GM18861 (cell line): ENCODE data around the gene CALCOCO2.

ENCODE experiments used
- ATAC-seq: cut with Tn5 transposase; IDR thresholded peaks from one replicate; pipeline ENCODE4 v1.9.1; 2021; ENCODE audit not compliant: unreplicated experiment

CALCOCO2 gene

GRCh38 chr17:48912476-48912875 lies 81.6 kb downstream of the CALCOCO2 start:
- ATAC-seq, result no peak
